ENCODE results near the gene CHD9.

The CHD9 gene

DNA sequence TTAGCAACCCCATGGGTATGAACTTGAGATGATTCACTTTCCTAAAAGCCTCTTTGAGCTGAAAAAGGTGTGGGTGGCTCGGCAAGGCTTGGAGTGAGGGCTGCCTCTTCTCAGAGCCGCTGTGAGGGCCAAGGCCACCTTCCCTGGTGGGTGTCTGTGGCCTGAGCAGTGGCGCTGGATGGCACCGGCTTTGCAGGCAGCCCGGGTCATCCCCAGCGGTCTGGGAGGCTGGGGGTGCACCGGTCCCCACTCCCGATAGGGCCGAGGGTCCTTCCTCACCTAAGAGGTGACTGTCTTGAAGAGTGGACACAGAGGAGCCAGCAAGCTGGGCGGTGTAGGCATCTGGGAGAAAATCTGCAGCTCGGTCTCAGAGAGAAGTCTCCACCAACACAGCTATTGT, 300.3 kb downstream of the CHD9 start:
- DNase-seq (ENCODE audit: low read depth), result no peak
- TF ChIP-seq POLR2A (IDR thresholded peaks at IDR 0.05; ENCODE audit: extremely low read depth, insufficient read length) (no peak), MYC (IDR thresholded peaks at IDR 0.05; ENCODE audit: low read depth, low read length) (no peak)
- TF ChIP-seq, protein P1, sequence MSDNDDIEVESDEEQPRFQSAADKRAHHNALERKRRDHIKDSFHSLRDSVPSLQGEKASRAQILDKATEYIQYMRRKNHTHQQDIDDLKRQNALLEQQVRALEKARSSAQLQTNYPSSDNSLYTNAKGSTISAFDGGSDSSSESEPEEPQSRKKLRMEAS (IDR thresholded peaks at IDR 0.05; ENCODE audit: low read depth, low read length), result no peak
- TF ChIP-seq, protein P2, sequence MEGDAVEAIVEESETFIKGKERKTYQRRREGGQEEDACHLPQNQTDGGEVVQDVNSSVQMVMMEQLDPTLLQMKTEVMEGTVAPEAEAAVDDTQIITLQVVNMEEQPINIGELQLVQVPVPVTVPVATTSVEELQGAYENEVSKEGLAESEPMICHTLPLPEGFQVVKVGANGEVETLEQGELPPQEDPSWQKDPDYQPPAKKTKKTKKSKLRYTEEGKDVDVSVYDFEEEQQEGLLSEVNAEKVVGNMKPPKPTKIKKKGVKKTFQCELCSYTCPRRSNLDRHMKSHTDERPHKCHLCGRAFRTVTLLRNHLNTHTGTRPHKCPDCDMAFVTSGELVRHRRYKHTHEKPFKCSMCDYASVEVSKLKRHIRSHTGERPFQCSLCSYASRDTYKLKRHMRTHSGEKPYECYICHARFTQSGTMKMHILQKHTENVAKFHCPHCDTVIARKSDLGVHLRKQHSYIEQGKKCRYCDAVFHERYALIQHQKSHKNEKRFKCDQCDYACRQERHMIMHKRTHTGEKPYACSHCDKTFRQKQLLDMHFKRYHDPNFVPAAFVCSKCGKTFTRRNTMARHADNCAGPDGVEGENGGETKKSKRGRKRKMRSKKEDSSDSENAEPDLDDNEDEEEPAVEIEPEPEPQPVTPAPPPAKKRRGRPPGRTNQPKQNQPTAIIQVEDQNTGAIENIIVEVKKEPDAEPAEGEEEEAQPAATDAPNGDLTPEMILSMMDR (IDR thresholded peaks at IDR 0.05; ENCODE audit: low read depth, low read length), result no peak
- no peak overlapping the region for H3K4me3 ChIP-seq (ENCODE audit: low read depth, low read length)

DNA sequence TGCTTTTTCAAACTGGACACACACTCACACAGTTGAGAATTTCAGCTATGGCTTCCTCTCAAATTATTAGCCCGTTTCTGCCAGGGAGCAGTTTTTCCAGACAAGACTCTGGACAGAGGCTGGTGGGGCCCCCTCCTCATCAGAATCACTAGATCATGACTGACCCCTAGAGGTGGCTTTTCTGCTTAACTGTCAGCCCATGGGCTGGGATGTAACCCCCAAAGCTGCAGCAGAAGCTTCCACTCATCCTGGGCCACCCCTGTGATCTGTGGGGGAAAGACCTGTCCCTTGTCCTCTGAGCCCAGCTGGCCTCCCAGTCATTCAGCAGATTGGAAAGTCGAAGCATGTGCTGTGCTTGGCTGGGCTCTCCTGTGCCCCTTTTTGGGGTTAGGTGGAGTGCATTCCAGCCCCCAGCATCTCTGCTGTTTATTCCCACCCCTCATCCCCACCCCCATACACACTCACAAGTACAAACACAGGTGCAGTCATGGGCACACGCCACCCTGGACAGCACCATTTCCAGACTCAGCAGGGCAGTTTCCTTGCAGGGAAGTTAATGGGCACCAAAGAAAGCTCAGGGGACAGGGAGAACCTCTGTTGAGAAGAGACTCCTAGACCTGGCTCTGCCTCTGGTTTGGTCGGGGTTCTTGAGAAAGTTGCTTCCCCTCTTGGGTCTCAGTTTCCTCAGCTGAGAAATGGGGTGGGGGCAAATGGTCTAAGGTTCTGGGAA, 301.9 kb downstream of the CHD9 start:
- no peak overlapping the region for H3K4me3 ChIP-seq (ENCODE audit: low read depth, low read length)
- TF ChIP-seq, protein P2 (IDR thresholded peaks at IDR 0.05; ENCODE audit: low read depth, low read length), result peak; percentile 42
- TF ChIP-seq POLR2A (IDR thresholded peaks at IDR 0.05; ENCODE audit: extremely low read depth, insufficient read length), result no peak
- peak; percentile 30 for DNase-seq (ENCODE audit: low read depth)

DNA sequence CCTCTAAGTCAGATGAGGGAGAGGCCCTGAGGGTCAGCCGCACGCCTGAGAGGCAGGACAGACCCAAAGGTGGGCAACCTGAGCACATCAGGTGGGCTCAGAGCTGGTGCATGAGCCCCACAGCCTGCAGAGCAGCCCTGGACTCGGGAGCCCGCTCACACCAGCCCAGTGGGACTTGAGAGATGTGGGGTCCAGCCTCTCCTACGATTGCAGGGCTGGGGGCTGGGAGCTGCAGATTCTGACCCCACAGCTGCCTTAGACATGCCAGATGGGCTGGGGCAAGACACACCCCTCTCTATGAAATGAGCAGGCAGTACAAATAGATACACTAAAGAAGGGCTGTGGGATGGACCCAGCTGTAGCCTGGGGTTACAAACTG, 302.4 kb downstream of the CHD9 start:
- TF ChIP-seq, protein P2 (IDR thresholded peaks at IDR 0.05; ENCODE audit: low read depth, low read length), result no peak
- TF ChIP-seq POLR2A (IDR thresholded peaks at IDR 0.05; ENCODE audit: extremely low read depth, insufficient read length) (no peak), MYC (IDR thresholded peaks at IDR 0.05; ENCODE audit: low read depth, low read length) (no peak)
- TF ChIP-seq, protein P1 (IDR thresholded peaks at IDR 0.05; ENCODE audit: low read depth, low read length), result no peak
- DNase-seq (ENCODE audit: low read depth), result no peak
- H3K4me3 ChIP-seq (ENCODE audit: low read depth, low read length), result no peak overlapping the region

DNA sequence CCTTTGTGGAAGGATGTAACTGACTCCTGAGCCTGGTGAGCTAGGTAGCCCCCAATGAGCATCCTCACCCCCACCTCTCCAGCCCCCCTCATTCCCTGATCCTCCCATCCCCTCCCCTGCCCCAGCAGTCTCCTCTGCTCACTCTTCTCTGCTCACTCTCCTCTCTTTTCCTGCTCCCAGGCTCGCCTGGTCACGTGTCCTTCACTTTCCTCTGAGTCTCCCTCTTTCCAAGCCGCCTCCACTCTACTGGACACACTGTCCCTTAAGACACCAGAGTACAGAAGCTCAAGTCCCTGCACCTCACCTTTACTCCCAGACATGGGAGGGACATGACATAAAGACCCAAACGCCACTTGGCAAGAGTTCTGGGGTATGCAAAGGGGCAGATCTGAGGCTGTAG, 303.2 kb downstream of the CHD9 start:
- TF ChIP-seq POLR2A (IDR thresholded peaks at IDR 0.05; ENCODE audit: extremely low read depth, insufficient read length) (no peak), MYC (IDR thresholded peaks at IDR 0.05; ENCODE audit: low read depth, low read length) (no peak)
- TF ChIP-seq, protein P1 (IDR thresholded peaks at IDR 0.05; ENCODE audit: low read depth, low read length), result no peak
- TF ChIP-seq, protein P2 (IDR thresholded peaks at IDR 0.05; ENCODE audit: low read depth, low read length), result no peak
- no peak overlapping the region for H3K4me3 ChIP-seq (ENCODE audit: low read depth, low read length)
- DNase-seq (ENCODE audit: low read depth), result no peak

DNA sequence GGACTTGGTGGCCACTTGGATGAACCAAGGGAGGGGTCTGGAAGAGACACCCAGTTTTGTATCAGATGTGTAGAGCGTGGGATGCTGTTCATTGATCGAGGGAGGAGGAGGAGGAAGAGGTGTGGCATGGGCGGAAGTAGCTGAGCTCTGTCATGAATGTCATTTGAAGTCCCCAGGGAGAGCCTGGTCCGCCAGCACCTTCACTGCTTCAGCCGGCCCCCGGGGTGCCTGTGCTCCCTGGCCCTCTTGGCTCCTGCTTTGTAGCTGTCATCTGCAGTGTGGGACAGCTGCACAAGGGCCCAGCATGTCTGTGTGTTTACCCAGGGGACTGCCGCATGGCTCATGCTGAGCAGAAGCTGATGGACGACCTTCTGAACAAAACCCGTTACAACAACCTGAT, 304.1 kb downstream of the CHD9 start:
- DNase-seq (ENCODE audit: low read depth), result peak; percentile 65
- no peak overlapping the region for H3K4me3 ChIP-seq (ENCODE audit: low read depth, low read length)
- TF ChIP-seq, protein P2 (IDR thresholded peaks at IDR 0.05; ENCODE audit: low read depth, low read length), result no peak
- TF ChIP-seq, protein P1 (IDR thresholded peaks at IDR 0.05; ENCODE audit: low read depth, low read length), result no peak
- TF ChIP-seq MYC (IDR thresholded peaks at IDR 0.05; ENCODE audit: low read depth, low read length), result no peak
- TF ChIP-seq POLR2A (IDR thresholded peaks at IDR 0.05; ENCODE audit: extremely low read depth, insufficient read length), result no peak
